PC-3 (cell line): Measurements from ENCODE around the gene RALY.

Source experiments
- EZH2 ChIP-seq: fragments of 300-600 bp; sonication (generic); IDR thresholded peaks from one replicate; pipeline ENCODE4 v1.6.1; 2017; ENCODE audit warnings: antibody characterized with exemption, mild to moderate bottlenecking, low read length; ENCODE audit not compliant: unreplicated experiment
- TF ChIP-seq, protein P1 (sequence below): fragments of 300-600 bp; sonication (generic); conservative IDR thresholded peaks from 2 replicates; pipeline ENCODE4 v1.5.1; 2017; ENCODE audit warnings: antibody characterized with exemption, low read depth, mild to moderate bottlenecking, low read length

DNA sequence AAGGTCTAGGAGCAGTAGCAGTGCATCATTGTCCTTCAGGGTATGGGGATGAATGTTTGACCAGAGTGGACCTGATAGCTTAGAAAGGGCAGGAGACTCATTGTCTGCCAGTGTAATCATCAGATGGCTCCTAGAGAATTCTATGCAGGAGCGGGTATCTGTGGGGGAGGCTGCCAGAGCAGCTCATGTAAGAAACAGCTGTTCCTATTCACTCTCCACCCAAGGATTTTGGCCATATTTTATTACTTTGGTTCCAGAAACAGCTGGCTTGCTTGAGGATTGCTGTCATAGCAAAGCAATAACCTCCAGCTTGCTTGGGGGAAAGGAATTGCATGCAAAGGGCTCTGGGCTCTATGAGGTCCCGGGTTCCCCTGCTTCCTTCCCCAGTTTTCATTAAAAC is 44.1 kb downstream of the RALY start:
- TF ChIP-seq, protein P1, sequence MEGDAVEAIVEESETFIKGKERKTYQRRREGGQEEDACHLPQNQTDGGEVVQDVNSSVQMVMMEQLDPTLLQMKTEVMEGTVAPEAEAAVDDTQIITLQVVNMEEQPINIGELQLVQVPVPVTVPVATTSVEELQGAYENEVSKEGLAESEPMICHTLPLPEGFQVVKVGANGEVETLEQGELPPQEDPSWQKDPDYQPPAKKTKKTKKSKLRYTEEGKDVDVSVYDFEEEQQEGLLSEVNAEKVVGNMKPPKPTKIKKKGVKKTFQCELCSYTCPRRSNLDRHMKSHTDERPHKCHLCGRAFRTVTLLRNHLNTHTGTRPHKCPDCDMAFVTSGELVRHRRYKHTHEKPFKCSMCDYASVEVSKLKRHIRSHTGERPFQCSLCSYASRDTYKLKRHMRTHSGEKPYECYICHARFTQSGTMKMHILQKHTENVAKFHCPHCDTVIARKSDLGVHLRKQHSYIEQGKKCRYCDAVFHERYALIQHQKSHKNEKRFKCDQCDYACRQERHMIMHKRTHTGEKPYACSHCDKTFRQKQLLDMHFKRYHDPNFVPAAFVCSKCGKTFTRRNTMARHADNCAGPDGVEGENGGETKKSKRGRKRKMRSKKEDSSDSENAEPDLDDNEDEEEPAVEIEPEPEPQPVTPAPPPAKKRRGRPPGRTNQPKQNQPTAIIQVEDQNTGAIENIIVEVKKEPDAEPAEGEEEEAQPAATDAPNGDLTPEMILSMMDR, result no peak
- TF ChIP-seq EZH2, result no peak
